Stomach (tissue), 9 donors: Measurements from ENCODE around the gene PPP2R3A. TPM values are rescaled to one million over a fixed set of nuclear protein-coding genes. Genes with fewer than 3 reads are reported as not detected.
"Not testable (repeated sequence)": the region's sequence is repeated elsewhere in the genome, so short reads cannot be mapped to it uniquely, and the experiment has no call there.

Experiments
- DNase-seq, 2 donors: peaks; one replicate each; pipeline versions ENCODE4 v3.0.0 to v3.0.0-alpha.2; 2013 to 2019
- H3K27ac ChIP-seq, 5 donors: fragments of 200-600 bp in 4 of 5; sonication (generic) in 4 of 5; one replicate each; pipeline ENCODE4 v1.5.1; 2013 to 2019; ENCODE audit warnings: mild to moderate bottlenecking in 1 of 5, moderate library complexity in 1 of 5
- H3K27me3 ChIP-seq, 3 donors: fragments of 200-600 bp; sonication (generic); one replicate each; pipeline ENCODE4 v1.5.1; 2017 to 2019; ENCODE audit warnings: mixed run types in 1 of 3
- H3K36me3 ChIP-seq, 4 donors: fragments of 200-600 bp; sonication (generic); 1 replicate in 3 of 4; 2 replicates in 1 of 4; pipeline ENCODE4 v1.5.1; 2016 to 2019
- H3K4me1 ChIP-seq, 4 donors: fragments of 200-600 bp; sonication (generic); one replicate each; pipeline ENCODE4 v1.5.1; 2016 to 2019
- H3K4me3 ChIP-seq, 4 donors: fragments of 200-600 bp; sonication (generic) in 3 of 4; one replicate each; pipeline ENCODE4 v1.5.1; 2016 to 2019; ENCODE audit warnings: mild to moderate bottlenecking in 1 of 4
- H3K9me3 ChIP-seq, 4 donors: fragments of 200-600 bp; sonication (generic); one replicate each; pipeline ENCODE4 v1.5.1; 2016 to 2019
- EP300 ChIP-seq: sonication (generic); formaldehyde crosslinking; IDR thresholded peaks from one replicate; pipeline ENCODE4 v1.6.1; 2017; ENCODE audit warnings: antibody characterized with exemption
- POLR2A ChIP-seq, 4 donors: fragments of 450-650 bp; IDR thresholded peaks; one replicate each; pipeline ENCODE4 v1.6.1; 2016; ENCODE audit warnings: antibody characterized with exemption in 4 of 4, control low read depth in 2 of 4, mild to moderate bottlenecking in 1 of 4, moderate library complexity in 1 of 4
- POLR2AphosphoS5 ChIP-seq, 3 donors: sonication (generic); formaldehyde crosslinking; IDR thresholded peaks; one replicate each; pipeline ENCODE4 v1.6.1; 2016; ENCODE audit warnings: antibody characterized with exemption in 3 of 3
- WGBS, 5 donors: extraction: QIAGEN DNeasy Blood & Tissue Kit in 3 of 5; methylation state at CpG; one replicate each; pipeline versions ENCODE4 v1.1.5 to v1.1.7; 2013 to 2018; 5-methylcytosine and 5-hydroxymethylcytosine counted together
- intact Hi-C: fragments of 100-400 bp; cut with DNase I; formaldehyde crosslinking; loops from one replicate; pipeline ENCODE4 v1.15.1; 2023; ENCODE audit warnings: low total_unique reads
- polyA plus RNA-seq, 3 donors: library from polyadenylated mRNA; stranded (reverse); fragments of 200-250 nt; gene quantifications; one replicate each; pipeline ENCODE4 v1.2.3, GENCODE V29; 2013
- total RNA-seq, 5 donors: library from RNA; depleted of rRNA; stranded (reverse); fragments of >200 nt; gene quantifications; one replicate each; pipeline versions ENCODE4 v1.1.0 to v1.2.3, GENCODE V29; 2014 to 2016
- TF ChIP-seq, protein P1 (sequence below), 7 experiments: fragments of 450-650 bp in 4 of 7; fragments of 200-600 bp in 3 of 7; sonication (generic) in 3 of 7; IDR thresholded peaks; one replicate each; pipeline ENCODE4 v1.5.1; 2016 to 2019; ENCODE audit warnings: antibody characterized with exemption in 7 of 7, control low read depth in 2 of 7, mild to moderate bottlenecking in 1 of 7
- donor health status: healthy with polysubstance abuse.
- donor health status: Bipolar disorder and iron deficiency.
- donor health status: healthy.

The PPP2R3A gene
- total and polyA plus RNA-seq, 8 donors = 2.8 to 51.8 (median 19.2) TPM

DNA sequence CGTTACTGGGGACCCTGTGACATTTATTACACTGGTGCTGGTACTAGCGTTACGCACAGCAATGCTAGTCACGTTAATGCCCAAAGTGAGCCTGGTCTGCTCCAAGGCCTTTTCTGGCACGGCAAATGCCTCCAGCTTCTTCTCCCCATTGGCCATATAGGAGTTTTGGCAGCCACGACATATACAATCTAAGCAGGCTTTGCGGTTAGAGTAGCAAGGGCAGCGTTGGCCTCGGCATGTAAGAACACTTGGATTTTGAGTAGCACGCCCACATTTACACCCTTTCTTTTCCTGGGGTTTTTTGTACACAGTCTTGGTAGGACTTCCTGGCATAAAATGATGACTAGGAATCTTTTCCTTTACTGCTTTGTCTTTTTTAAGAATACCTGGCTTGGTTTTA is 185.7 kb downstream of the PPP2R3A start:
- Histone ChIP-seq H3K4me1 (peaks cover 3 to 79% (median 42%) of the 10 kb centered on the region in 4 donors), H3K9me3 (no peaks in the 10 kb centered on the region), H3K27me3 (no peaks in the 10 kb centered on the region), H3K4me3 (no peak overlapping the region), H3K36me3 (peaks cover 7 to 26% (median 24%) of the 10 kb centered on the region in 4 donors), H3K27ac (no peak overlapping the region)
- WGBS, 5 donors = 46 to 82% (median 73%) methylated on average over 10 of the region's 10 CpGs
- TF ChIP-seq POLR2AphosphoS5 (IDR thresholded peaks at IDR 0.05) (no peak), POLR2A (IDR thresholded peaks at IDR 0.05) (no peak), EP300 (no peak)
- TF ChIP-seq, protein P1, sequence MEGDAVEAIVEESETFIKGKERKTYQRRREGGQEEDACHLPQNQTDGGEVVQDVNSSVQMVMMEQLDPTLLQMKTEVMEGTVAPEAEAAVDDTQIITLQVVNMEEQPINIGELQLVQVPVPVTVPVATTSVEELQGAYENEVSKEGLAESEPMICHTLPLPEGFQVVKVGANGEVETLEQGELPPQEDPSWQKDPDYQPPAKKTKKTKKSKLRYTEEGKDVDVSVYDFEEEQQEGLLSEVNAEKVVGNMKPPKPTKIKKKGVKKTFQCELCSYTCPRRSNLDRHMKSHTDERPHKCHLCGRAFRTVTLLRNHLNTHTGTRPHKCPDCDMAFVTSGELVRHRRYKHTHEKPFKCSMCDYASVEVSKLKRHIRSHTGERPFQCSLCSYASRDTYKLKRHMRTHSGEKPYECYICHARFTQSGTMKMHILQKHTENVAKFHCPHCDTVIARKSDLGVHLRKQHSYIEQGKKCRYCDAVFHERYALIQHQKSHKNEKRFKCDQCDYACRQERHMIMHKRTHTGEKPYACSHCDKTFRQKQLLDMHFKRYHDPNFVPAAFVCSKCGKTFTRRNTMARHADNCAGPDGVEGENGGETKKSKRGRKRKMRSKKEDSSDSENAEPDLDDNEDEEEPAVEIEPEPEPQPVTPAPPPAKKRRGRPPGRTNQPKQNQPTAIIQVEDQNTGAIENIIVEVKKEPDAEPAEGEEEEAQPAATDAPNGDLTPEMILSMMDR (IDR thresholded peaks at IDR 0.05) = no peak
- DNase-seq = no peak
- intact Hi-C loops = no loop called here

DNA sequence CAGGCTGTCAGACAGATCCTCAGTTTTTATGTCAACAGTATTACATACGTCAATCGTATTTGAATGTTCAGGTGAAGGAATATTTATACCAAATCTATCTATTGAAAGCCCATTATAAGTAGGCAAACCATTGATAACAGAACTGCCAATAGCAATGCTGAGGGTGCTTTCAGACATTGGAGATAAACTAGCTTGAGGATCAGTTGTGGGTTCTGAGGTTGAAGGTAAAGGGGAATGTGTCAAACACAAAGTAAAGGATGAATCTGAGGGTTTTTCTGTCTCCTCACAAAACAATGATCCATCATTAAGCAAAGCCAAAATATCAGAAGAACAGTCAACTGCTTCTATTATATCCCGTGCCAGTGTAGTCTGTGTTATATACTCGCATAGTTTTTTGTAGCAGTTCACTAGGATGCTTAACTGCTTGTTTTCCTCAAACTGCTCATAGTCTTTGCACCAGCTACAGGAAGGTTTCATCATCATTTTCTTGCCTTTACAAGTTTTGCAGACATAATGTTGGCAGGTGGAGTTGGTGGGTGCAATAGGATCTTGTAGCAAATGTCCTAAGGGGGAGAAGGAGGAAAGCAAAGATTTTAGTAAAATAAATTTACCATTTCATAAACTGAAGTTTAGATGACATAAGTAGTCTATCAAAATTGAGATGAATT is 186.8 kb downstream of the PPP2R3A start:
- Histone ChIP-seq H3K27me3 (no peaks in the 10 kb centered on the region), H3K9me3 (no peaks in the 10 kb centered on the region), H3K4me3 (no peak overlapping the region), H3K27ac (no peak overlapping the region), H3K4me1 (peaks cover 3 to 83% (median 47%) of the 10 kb centered on the region in 4 donors), H3K36me3 (peaks cover 7 to 26% (median 22%) of the 10 kb centered on the region in 4 donors)
- no peak for DNase-seq
- intact Hi-C loops = no loop called here
- TF ChIP-seq, protein P1 (IDR thresholded peaks at IDR 0.05) = no peak
- TF ChIP-seq EP300 (no peak), POLR2AphosphoS5 (IDR thresholded peaks at IDR 0.05) (no peak)
- WGBS, 5 donors = 62 to 71% (median 65%) methylated on average over 4 of the region's 4 CpGs

DNA sequence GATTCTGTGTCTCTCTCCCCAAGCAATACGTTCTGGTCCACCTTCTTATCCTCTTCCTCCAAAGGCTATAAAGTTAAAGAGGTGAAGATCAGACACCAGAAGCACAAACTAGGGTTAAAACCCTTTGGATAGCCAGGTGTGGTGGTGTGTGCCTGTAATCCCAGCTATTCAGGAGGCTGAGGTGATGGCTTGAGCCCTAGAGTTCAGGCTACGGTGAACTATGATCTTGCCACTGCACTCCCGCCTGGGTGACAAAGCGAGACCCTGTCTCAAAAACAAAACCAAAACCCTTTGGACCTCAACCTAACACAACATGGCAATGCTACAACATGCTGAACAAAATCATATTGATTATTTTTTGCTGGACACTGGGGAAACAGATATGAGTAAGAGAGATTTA is 187.4 kb downstream of the PPP2R3A start:
- 89 to 93% (median 92%) methylated on average over 4 of the region's 4 CpGs for WGBS, 5 donors
- DNase-seq = no peak
- intact Hi-C loops = no loop called here

DNA sequence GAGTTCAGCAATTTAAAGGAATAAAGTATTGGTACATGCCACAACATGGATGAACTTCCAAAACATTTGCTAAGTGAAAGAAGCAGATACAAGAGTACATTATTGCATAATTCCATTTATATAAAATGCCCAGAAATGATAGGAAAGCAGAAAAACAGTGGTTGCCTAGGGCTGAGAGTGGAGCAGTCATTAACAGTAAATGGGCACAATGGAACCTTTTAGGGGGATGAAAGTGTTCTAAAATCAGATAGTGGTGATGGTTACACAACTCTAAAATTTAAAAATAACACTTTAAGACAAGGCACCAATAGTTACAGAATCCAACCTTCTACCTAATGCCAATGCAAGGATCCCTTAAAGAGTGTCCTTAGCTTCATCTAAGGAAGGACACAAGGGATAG is 196.0 kb downstream of the PPP2R3A start:
- Histone ChIP-seq H3K9me3 (no peaks in the 10 kb centered on the region), H3K36me3 (no peaks in the 10 kb centered on the region), H3K27me3 (no peaks in the 10 kb centered on the region), H3K4me3 (no peak overlapping the region), H3K27ac (no peak overlapping the region), H3K4me1 (peaks cover 10 to 82% (median 48%) of the 10 kb centered on the region in 4 donors)
- DNase-seq = no peak
- intact Hi-C loops = no loop called here
- TF ChIP-seq POLR2A (IDR thresholded peaks at IDR 0.05) = no peak
- no peak for TF ChIP-seq EP300

More for the DNA sequence above, 187.4 kb downstream of the PPP2R3A start:
- H3K27ac ChIP-seq = no peak overlapping the region
- no peaks in the 10 kb centered on the region for H3K9me3 ChIP-seq
- no peak overlapping the region for H3K4me3 ChIP-seq
- peaks cover 3 to 82% (median 47%) of the 10 kb centered on the region in 4 donors for H3K4me1 ChIP-seq
- peaks cover 7 to 26% (median 22%) of the 10 kb centered on the region in 4 donors for H3K36me3 ChIP-seq
- H3K27me3 ChIP-seq = no peaks in the 10 kb centered on the region
- TF ChIP-seq POLR2A (IDR thresholded peaks at IDR 0.05) (no peak), EP300 (no peak), POLR2AphosphoS5 (IDR thresholded peaks at IDR 0.05) (no peak)
- TF ChIP-seq, protein P1 (IDR thresholded peaks at IDR 0.05) = no peak

DNA sequence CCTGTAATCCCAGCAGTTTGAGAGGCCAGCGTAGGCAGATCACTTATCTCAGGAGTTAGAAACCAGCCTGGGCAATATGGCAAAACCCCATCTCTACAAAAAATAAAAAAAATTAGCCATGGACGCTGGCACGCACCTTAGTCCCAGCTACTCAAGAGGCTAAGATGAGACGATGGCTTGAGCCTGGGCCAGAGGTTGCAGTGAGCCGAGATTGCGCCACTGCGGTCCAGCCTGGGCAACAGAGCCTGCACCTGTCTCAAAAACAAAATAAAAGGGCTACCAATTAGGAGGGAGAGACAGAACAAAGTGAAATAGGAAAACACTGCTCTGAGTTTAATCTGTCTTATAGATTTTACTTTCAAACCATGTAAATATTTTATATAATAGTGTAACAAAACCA is 196.8 kb downstream of the PPP2R3A start:
- H3K27me3 ChIP-seq = no peaks in the 10 kb centered on the region
- H3K36me3 ChIP-seq = no peaks in the 10 kb centered on the region
- intact Hi-C loops = no loop called here
- peaks cover 10 to 82% (median 47%) of the 10 kb centered on the region in 4 donors for H3K4me1 ChIP-seq
- no peak overlapping the region for H3K4me3 ChIP-seq
- no peaks in the 10 kb centered on the region for H3K9me3 ChIP-seq
- DNase-seq = no peak
- 92 to 97% (median 94%) methylated on average over 7 of the region's 7 CpGs for WGBS, 5 donors
- TF ChIP-seq POLR2A (IDR thresholded peaks at IDR 0.05) = no peak
- TF ChIP-seq EP300 = no peak
- no peak for TF ChIP-seq POLR2AphosphoS5 (IDR thresholded peaks at IDR 0.05)
- H3K27ac ChIP-seq = no peak overlapping the region

DNA sequence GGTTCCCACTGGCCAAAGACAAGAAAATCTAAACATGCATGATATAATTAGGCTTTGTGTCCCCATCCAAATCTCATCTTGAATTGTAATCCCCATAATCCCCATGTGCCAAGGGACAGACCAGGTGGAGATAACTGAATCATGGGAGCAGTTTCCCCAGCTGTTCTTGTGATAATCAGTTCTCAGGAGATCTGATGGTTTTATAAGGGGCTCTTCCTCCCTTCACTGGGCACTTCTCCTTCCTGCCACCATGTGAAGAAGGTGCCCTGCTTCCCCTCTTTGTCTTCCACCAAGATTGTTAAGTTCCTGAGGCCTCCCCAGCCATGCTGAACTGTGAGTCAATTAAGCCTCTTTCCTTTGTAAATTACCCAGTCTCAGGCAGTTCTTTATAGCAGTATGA is 198.1 kb downstream of the PPP2R3A start:
- H3K36me3 ChIP-seq, intact Hi-C loops, H3K4me3 ChIP-seq, H3K27me3 ChIP-seq, H3K9me3 ChIP-seq, DNase-seq, H3K27ac ChIP-seq: not testable (repeated sequence)
- peaks cover 10 to 76% (median 43%) of the 10 kb centered on the region in 4 donors for H3K4me1 ChIP-seq
